Neural cell (in vitro differentiated cells): Measurements from ENCODE around the gene ADAMTSL2.

Experiments
- EP300 ChIP-seq: fragments of 450-650 bp; conservative IDR thresholded peaks from 2 replicates; pipeline ENCODE4 v1.6.1; 2014; ENCODE audit warnings: antibody characterized with exemption, mild to moderate bottlenecking, moderate library complexity; ENCODE audit not compliant: poor library complexity, severe bottlenecking
- EZH2 ChIP-seq: fragments of 200-600, 300-800 bp; shearing (Covaris generic), sonication (generic); IDR thresholded peaks from 2 replicates; pipeline ENCODE4 v1.6.1; 2014; ENCODE audit warnings: antibody characterized with exemption, low read length, borderline replicate concordance, mild to moderate bottlenecking; ENCODE audit not compliant: insufficient read depth, poor library complexity, severe bottlenecking
- MXI1 ChIP-seq: fragments of 450-650 bp; conservative IDR thresholded peaks from 2 replicates; pipeline ENCODE4 v1.6.1; 2014; ENCODE audit warnings: antibody characterized with exemption, mild to moderate bottlenecking; ENCODE audit not compliant: poor library complexity, severe bottlenecking
- POLR2AphosphoS5 ChIP-seq: IDR thresholded peaks from 2 replicates; pipeline ENCODE4 v1.6.1; 2012
- RAD21 ChIP-seq: fragments of 450-650 bp; conservative IDR thresholded peaks from 2 replicates; pipeline ENCODE4 v1.6.1; 2014; ENCODE audit warnings: antibody characterized with exemption, mild to moderate bottlenecking, moderate library complexity
- SMC3 ChIP-seq: fragments of 450-650 bp; conservative IDR thresholded peaks from 2 replicates; pipeline ENCODE4 v1.6.1; 2014; ENCODE audit warnings: antibody characterized with exemption, mild to moderate bottlenecking, moderate library complexity; ENCODE audit not compliant: poor library complexity
- TF ChIP-seq, protein P1 (sequence below): fragments of 450-650 bp; IDR thresholded peaks from 2 replicates; pipeline ENCODE4 v1.5.1; 2014; ENCODE audit warnings: antibody characterized with exemption, mild to moderate bottlenecking, moderate library complexity; ENCODE audit not compliant: poor library complexity, severe bottlenecking

DNA sequence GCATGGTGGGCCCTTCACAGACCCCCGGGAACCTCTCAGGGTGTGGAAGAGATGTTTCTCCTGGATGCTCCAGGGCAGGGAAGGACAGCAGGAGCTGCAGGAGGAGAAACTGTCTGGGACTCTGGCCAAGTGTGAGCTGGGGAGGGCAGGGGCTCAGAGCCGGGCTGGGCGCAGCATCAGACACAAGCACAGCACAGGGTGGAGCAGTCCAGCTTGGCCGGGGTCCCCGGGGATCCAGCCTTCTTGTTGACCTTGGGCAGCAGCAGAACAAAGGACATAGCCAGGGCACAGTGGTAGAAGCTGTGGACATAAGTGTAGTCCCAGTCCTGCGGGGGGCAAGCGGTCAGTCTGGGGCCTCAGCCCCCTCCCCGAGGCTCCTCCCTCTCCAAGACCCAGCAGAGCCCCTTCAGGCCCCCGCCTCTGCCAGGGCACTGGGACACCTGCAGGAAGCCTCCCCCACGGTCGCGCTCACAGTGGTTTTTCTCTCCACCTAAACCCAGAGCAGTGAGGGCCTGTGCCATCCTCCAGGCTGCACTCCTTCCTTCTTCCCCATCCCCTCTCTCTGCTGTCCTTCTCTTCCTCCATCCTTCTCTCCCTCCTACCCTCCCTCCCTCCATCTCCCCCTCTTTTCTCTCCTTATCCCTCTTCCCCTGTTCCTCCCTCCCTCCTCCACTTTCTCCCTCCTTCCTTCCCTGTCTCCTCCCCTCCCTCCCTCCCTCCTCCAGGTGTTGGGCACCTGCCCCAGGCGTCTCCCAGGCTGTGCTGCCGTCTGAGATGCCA, 19.9 kb upstream of the ADAMTSL2 start:
- TF ChIP-seq, protein P1, sequence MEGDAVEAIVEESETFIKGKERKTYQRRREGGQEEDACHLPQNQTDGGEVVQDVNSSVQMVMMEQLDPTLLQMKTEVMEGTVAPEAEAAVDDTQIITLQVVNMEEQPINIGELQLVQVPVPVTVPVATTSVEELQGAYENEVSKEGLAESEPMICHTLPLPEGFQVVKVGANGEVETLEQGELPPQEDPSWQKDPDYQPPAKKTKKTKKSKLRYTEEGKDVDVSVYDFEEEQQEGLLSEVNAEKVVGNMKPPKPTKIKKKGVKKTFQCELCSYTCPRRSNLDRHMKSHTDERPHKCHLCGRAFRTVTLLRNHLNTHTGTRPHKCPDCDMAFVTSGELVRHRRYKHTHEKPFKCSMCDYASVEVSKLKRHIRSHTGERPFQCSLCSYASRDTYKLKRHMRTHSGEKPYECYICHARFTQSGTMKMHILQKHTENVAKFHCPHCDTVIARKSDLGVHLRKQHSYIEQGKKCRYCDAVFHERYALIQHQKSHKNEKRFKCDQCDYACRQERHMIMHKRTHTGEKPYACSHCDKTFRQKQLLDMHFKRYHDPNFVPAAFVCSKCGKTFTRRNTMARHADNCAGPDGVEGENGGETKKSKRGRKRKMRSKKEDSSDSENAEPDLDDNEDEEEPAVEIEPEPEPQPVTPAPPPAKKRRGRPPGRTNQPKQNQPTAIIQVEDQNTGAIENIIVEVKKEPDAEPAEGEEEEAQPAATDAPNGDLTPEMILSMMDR, result no peak
- no peak for TF ChIP-seq EP300
- TF ChIP-seq POLR2AphosphoS5, result no peak
- TF ChIP-seq EZH2, result no peak
- TF ChIP-seq RAD21, result no peak
- no peak for TF ChIP-seq SMC3
- TF ChIP-seq MXI1, result no peak
